ENCODE results near the gene ZNF3.

DNA sequence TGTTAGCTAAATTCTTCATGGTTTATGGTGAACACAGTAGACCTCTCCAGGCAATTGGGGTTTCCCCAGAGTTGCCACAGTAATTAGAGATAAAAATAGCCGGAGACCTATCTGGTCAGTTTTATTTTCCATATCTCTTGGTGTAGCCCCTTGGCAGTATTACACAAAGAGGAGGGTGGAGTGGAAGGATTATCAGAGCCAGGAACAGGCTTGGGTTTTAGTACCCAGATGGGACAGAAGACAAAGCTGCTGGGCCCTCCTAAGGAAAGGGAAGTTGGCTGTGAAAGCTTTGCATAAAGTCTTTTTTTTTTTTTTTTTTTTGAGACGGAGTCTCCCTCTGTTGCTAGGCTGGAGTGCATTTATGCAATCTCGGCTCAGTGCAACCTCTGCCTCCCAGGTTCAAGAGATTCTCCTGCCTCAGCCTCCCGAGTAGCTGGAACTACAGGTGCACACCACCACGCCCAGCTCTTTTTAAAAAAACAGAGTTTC is 22.2 kb downstream of the ZNF3 start:
- TF ChIP-seq FOXM1 (IDR thresholded peaks at IDR 0.05; ENCODE audit: borderline replicate concordance) (no peak), BHLHE40 (IDR thresholded peaks at IDR 0.05; ENCODE audit: borderline replicate concordance) (no peak), HDGF (IDR thresholded peaks at IDR 0.05; ENCODE audit: borderline replicate concordance) (no peak), FOXA1 (IDR thresholded peaks at IDR 0.05) (no peak), NFRKB (IDR thresholded peaks at IDR 0.05) (no peak), SP1 (IDR thresholded peaks at IDR 0.05) (no peak), FOXK2 (IDR thresholded peaks at IDR 0.05) (no peak), TARDBP (IDR thresholded peaks at IDR 0.05) (no peak), PKNOX1 (IDR thresholded peaks at IDR 0.05) (no peak), ZNF384 (IDR thresholded peaks at IDR 0.05) (no peak), LEF1 (IDR thresholded peaks at IDR 0.05; ENCODE audit: borderline replicate concordance) (no peak), ARNT (IDR thresholded peaks at IDR 0.05) (no peak), SUZ12 (IDR thresholded peaks at IDR 0.05) (no peak)
